Mesenchymal stem cell (in vitro differentiated cells and primary cell): ENCODE measurements around the gene HTR5A.

Experiments used
- DNase-seq: peaks from one replicate; pipeline ENCODE4 v3.0.0-alpha.2; 2013
- H2AFZ ChIP-seq: one replicate; pipeline ENCODE4 v1.6.1; 2013; ENCODE audit warnings: low read depth, mild to moderate bottlenecking, control low read depth, inconsistent platforms, low read length, moderate library complexity
- H2AK5ac ChIP-seq: 2 replicates; pipeline ENCODE4 v1.6.1; 2013; ENCODE audit warnings: low read length, moderate library complexity, mild to moderate bottlenecking, inconsistent platforms; ENCODE audit not compliant: severe bottlenecking
- H2BK120ac ChIP-seq: one replicate; pipeline ENCODE4 v1.6.1; 2013; ENCODE audit warnings: low read depth, mild to moderate bottlenecking, inconsistent platforms, low read length, moderate library complexity
- H2BK12ac ChIP-seq, 2 experiments: one replicate each; pipeline ENCODE4 v1.6.1; 2013; ENCODE audit warnings: inconsistent platforms in 2 of 2, low read length in 2 of 2, mild to moderate bottlenecking in 2 of 2, moderate library complexity in 2 of 2, control low read depth in 1 of 2
- H2BK15ac ChIP-seq: one replicate; pipeline ENCODE4 v1.6.1; 2013; ENCODE audit warnings: mild to moderate bottlenecking, low read depth, inconsistent platforms; ENCODE audit not compliant: poor library complexity, severe bottlenecking
- H2BK5ac ChIP-seq: 2 replicates; pipeline ENCODE4 v1.6.1; 2013; ENCODE audit warnings: low read depth, mild to moderate bottlenecking, low read length, control low read depth, inconsistent platforms; ENCODE audit not compliant: poor library complexity, severe bottlenecking
- H3K14ac ChIP-seq, 2 experiments: one replicate each; pipeline ENCODE4 v1.6.1; 2013; ENCODE audit warnings: inconsistent platforms in 2 of 2, low read length in 2 of 2, control low read depth in 1 of 2, mild to moderate bottlenecking in 1 of 2, moderate library complexity in 1 of 2
- H3K18ac ChIP-seq, 2 experiments: one replicate each; pipeline ENCODE4 v1.6.1; 2013; ENCODE audit warnings: inconsistent platforms in 2 of 2, low read length in 2 of 2, control low read depth in 1 of 2, low read depth in 1 of 2, mild to moderate bottlenecking in 1 of 2
- H3K23ac ChIP-seq, 2 experiments: one replicate each; pipeline ENCODE4 v1.6.1; 2013; ENCODE audit warnings: inconsistent platforms in 2 of 2, low read length in 2 of 2, mild to moderate bottlenecking in 2 of 2, moderate library complexity in 2 of 2, control low read depth in 1 of 2
- H3K27ac ChIP-seq: 2 replicates; pipeline ENCODE4 v1.5.1; 2013; ENCODE audit warnings: mild to moderate bottlenecking, moderate library complexity, low read length, control low read depth, inconsistent platforms; ENCODE audit not compliant: poor library complexity, severe bottlenecking
- H3K27me3 ChIP-seq, 2 experiments: 2 replicates each; pipeline versions ENCODE4 v1.6.1 to v1.7.0; 2013; ENCODE audit warnings: low read length in 2 of 2, mild to moderate bottlenecking in 2 of 2, moderate library complexity in 2 of 2, control low read depth in 1 of 2, inconsistent platforms in 1 of 2; ENCODE audit not compliant: control insufficient read depth in 1 of 2, insufficient read depth in 1 of 2
- H3K36me3 ChIP-seq, 2 experiments: 2 replicates each; pipeline versions ENCODE4 v1.6.1 to v1.7.0; 2013; ENCODE audit warnings: low read length in 2 of 2, control low read depth in 1 of 2, inconsistent platforms in 1 of 2, low read depth in 1 of 2, mild to moderate bottlenecking in 1 of 2; ENCODE audit not compliant: insufficient read depth in 2 of 2, control insufficient read depth in 1 of 2
- H3K4ac ChIP-seq, 2 experiments: one replicate each; pipeline ENCODE4 v1.6.1; 2013; ENCODE audit warnings: inconsistent platforms in 2 of 2, low read length in 2 of 2, mild to moderate bottlenecking in 2 of 2, moderate library complexity in 2 of 2, control low read depth in 1 of 2, low read depth in 1 of 2
- H3K4me1 ChIP-seq: 2 replicates; pipeline ENCODE4 v1.6.1; 2013; ENCODE audit warnings: low read depth, low read length, control low read depth; ENCODE audit not compliant: control insufficient read depth, insufficient read depth
- H3K4me2 ChIP-seq: 2 replicates; pipeline ENCODE4 v1.6.1; 2013; ENCODE audit warnings: low read length, mild to moderate bottlenecking, inconsistent platforms; ENCODE audit not compliant: poor library complexity, severe bottlenecking
- H3K4me3 ChIP-seq, 2 experiments: 2 replicates each; pipeline versions ENCODE4 v1.5.1 to v1.7.0; 2013; ENCODE audit warnings: low read length in 2 of 2, mild to moderate bottlenecking in 2 of 2, control low read depth in 1 of 2, low read depth in 1 of 2; ENCODE audit not compliant: insufficient read depth in 1 of 2
- H3K79me1 ChIP-seq: replicated peaks from 2 replicates; pipeline ENCODE4 v1.6.1; 2013; ENCODE audit warnings: mild to moderate bottlenecking, control low read depth, low read length, inconsistent platforms; ENCODE audit not compliant: poor library complexity, severe bottlenecking
- H3K9ac ChIP-seq: 2 replicates; pipeline ENCODE4 v1.7.0; 2013; ENCODE audit warnings: mild to moderate bottlenecking, low read length, moderate library complexity
- H3K9me3 ChIP-seq: 2 replicates; pipeline ENCODE4 v1.7.0; 2013; ENCODE audit warnings: mild to moderate bottlenecking, low read length; ENCODE audit not compliant: control insufficient read depth
- H4K8ac ChIP-seq: one replicate; pipeline ENCODE4 v1.6.1; 2013; ENCODE audit warnings: inconsistent platforms, mild to moderate bottlenecking, low read length, moderate library complexity
- H4K91ac ChIP-seq: one replicate; pipeline ENCODE4 v1.6.1; 2013; ENCODE audit warnings: mild to moderate bottlenecking, low read length, inconsistent platforms
- WGBS: methylation state at CpG from one replicate; pipeline ENCODE4 v1.1.7; 2013; ENCODE audit warnings: mixed read lengths; 5-methylcytosine and 5-hydroxymethylcytosine counted together

Gene HTR5A

DNA sequence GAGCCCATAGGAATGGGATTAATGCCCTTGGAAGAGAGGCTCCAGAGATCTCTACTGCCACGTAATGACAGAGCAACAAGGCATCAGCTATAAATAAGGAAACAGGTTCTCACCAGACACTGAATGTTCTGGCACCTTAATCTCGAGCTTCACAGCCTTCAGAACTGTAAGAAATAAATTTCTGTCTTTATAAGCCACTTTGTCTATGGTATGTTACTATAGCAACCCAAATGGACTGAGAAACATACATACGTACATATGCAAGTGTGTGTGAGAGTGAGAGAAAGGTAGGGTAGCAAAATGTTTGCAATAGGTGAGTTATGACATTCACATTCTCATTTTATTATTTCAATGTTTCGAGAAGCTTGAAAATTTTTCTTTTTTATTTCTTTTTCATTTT lies 22.1 kb upstream of the HTR5A start:
- Histone ChIP-seq H3K4me1 (no peaks in the 10 kb centered on the region), H3K4me2 (no peak overlapping the region), H3K27me3 (no peaks in the 10 kb centered on the region), H3K4ac (no peak overlapping the region), H2BK5ac (no peak overlapping the region), H4K8ac (no peak overlapping the region), H3K18ac (no peak overlapping the region), H2BK120ac (no peak overlapping the region), H3K27ac (no peak overlapping the region), H3K23ac (no peak overlapping the region), H2BK15ac (no peak overlapping the region), H3K9ac (no peak overlapping the region), H3K36me3 (no peaks in the 10 kb centered on the region), H2AFZ (no peak overlapping the region), H3K9me3 (no peaks in the 10 kb centered on the region), H3K14ac (no peak overlapping the region), H2BK12ac (no peak overlapping the region), H3K79me1 (no peaks in the 10 kb centered on the region), H2AK5ac (no peak overlapping the region), H4K91ac (no peak overlapping the region), H3K4me3 (no peak overlapping the region)
- no peak for DNase-seq
- WGBS = no CpG with 5 or more reads among the region's 4 CpGs

DNA sequence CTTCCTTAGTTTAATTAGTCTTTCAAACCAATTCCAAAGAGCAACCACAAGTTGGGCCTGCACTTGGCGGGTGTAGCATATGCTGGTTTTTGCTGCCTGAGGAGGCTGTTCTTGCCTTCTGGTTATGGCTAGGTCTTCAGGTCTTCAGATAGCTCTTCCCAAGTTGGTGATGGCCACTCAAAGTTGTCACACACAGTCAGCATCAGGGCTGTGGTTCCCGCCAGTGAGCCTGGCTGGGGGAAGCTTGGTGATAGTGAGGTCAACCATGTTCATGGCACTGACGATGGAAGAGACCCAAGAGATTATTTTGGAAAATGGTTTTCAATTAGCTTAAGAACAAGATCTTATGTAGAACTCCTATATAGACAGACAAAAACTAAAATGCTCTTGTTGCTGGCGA lies 18.8 kb upstream of the HTR5A start:
- Histone ChIP-seq H3K4me1 (no peaks in the 10 kb centered on the region), H2AK5ac (no peak overlapping the region), H3K27me3 (no peaks in the 10 kb centered on the region), H2BK15ac (no peak overlapping the region), H3K18ac (no peak overlapping the region), H2BK120ac (no peak overlapping the region), H4K8ac (no peak overlapping the region), H3K4me3 (no peak overlapping the region), H3K4ac (no peak overlapping the region), H3K9me3 (no peaks in the 10 kb centered on the region), H2BK5ac (no peak overlapping the region), H3K79me1 (no peaks in the 10 kb centered on the region), H2AFZ (no peak overlapping the region), H3K4me2 (no peak overlapping the region), H3K23ac (no peak overlapping the region), H3K9ac (no peak overlapping the region), H2BK12ac (no peak overlapping the region), H3K36me3 (no peaks in the 10 kb centered on the region), H4K91ac (no peak overlapping the region), H3K14ac (no peak overlapping the region), H3K27ac (no peak overlapping the region)
- no peak for DNase-seq
- WGBS = 83% methylated on average over 2 of the region's 4 CpGs

DNA sequence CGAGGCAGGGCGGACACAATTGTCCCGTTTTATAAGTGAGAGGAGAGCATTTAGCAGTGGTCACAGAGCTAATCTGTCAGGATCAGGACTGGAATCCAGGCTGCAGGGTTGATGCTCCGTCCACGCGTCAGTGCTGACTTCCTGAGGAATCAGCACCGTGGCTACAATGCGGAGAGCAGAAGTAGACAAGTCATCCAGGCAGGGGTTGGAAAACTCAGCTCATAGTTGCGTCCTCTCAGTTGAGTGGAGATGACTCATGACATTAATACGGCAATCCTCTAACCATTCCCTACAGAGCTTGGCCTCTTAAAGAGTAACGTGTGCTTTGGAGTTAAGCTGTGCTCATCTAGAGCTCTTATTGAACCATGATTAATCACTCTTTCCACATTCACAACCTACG lies 17.1 kb upstream of the HTR5A start:
- 74% methylated on average over 12 of the region's 12 CpGs for WGBS
- DNase-seq = no peak
- no peak overlapping the region for H3K23ac ChIP-seq
- no peak overlapping the region for H2BK15ac ChIP-seq
- no peak overlapping the region for H2AFZ ChIP-seq
- no peak overlapping the region for H2BK120ac ChIP-seq
- H3K79me1 ChIP-seq = no peaks in the 10 kb centered on the region
- no peak overlapping the region for H3K4me2 ChIP-seq
- no peaks in the 10 kb centered on the region for H3K27me3 ChIP-seq
- no peak overlapping the region for H4K91ac ChIP-seq
- H3K4ac ChIP-seq = no peak overlapping the region
- no peak overlapping the region for H2BK5ac ChIP-seq
- H2AK5ac ChIP-seq = no peak overlapping the region
- H3K36me3 ChIP-seq = no peaks in the 10 kb centered on the region
- no peak overlapping the region for H2BK12ac ChIP-seq
- no peak overlapping the region for H3K9ac ChIP-seq
- H3K4me3 ChIP-seq = no peak overlapping the region
- no peak overlapping the region for H4K8ac ChIP-seq
- no peaks in the 10 kb centered on the region for H3K9me3 ChIP-seq
- H3K4me1 ChIP-seq = no peaks in the 10 kb centered on the region
- H3K18ac ChIP-seq = no peak overlapping the region
- H3K14ac ChIP-seq = no peak overlapping the region
- no peak overlapping the region for H3K27ac ChIP-seq

DNA sequence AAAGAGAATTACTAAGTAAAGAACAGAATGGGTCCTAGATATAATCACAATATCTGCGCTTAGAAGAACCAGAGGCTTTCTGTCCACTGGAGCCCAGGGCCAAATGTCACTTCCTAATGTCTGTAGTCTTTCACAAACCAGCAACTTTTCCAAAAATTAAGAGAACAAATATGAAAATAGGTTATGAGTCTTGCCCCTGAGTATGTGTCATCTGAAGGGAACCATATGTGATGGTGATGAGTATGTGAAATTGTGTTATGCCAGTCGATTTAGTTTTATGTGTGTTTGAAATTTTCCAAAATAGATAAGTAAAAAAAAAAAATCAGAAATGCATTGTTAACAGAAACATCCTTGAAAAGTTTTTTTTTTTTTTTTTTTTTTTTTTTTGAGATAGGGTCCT lies 15.4 kb upstream of the HTR5A start:
- H4K8ac ChIP-seq = no peak overlapping the region
- no peak overlapping the region for H3K9ac ChIP-seq
- 88% methylated on average over 1 of the region's 2 CpGs for WGBS
- H3K4ac ChIP-seq = no peak overlapping the region
- H2BK5ac ChIP-seq = no peak overlapping the region
- H2BK15ac ChIP-seq = no peak overlapping the region
- no peak overlapping the region for H3K14ac ChIP-seq
- H3K4me3 ChIP-seq = no peak overlapping the region
- no peak for DNase-seq
- no peak overlapping the region for H2AK5ac ChIP-seq
- H2BK120ac ChIP-seq = no peak overlapping the region
- H3K4me1 ChIP-seq = no peaks in the 10 kb centered on the region
- H3K18ac ChIP-seq = no peak overlapping the region
- no peak overlapping the region for H2AFZ ChIP-seq
- H3K27ac ChIP-seq = no peak overlapping the region
- no peak overlapping the region for H3K23ac ChIP-seq
- H4K91ac ChIP-seq = no peak overlapping the region
- H3K27me3 ChIP-seq = peaks cover 0 to 5% of the 10 kb centered on the region in 2 experiments
- H3K36me3 ChIP-seq = no peaks in the 10 kb centered on the region
- H2BK12ac ChIP-seq = no peak overlapping the region
- H3K4me2 ChIP-seq = no peak overlapping the region
- no peaks in the 10 kb centered on the region for H3K9me3 ChIP-seq
- H3K79me1 ChIP-seq = no peaks in the 10 kb centered on the region
